GM12878 (cell line): ENCODE results near the gene LIN54. TPM values are rescaled to one million over a fixed set of nuclear protein-coding genes. Genes with fewer than 3 reads are reported as not detected.
A peak's percentile ranks its signal among the peaks of the same experiment; 100 is the strongest.

Experiments
- ATAC-seq: fragments of 200-7000 bp; cut with Tn5 transposase; 3 replicates; pipeline ENCODE4 v1.9.1; 2020; ENCODE audit warnings: mild to moderate bottlenecking, moderate library complexity
- BruUV-seq: library from RNA; stranded (reverse); fragments of 400-500 nt; replicated peaks from 2 replicates; lab custom pipeline; 2021; lab: Mats Ljungman, UMichigan
- CTCF ChIA-PET: fragments of 300-600 bp; sonication (Branson Sonifier 250); formaldehyde crosslinking; extraction: SDS; loops from one replicate; lab custom pipeline; 2021; ENCODE audit warnings: inconsistent platforms; lab: Yijun Ruan, JAX
- POLR2A ChIA-PET: fragments of 350-600 bp; formaldehyde crosslinking; extraction: SDS; loops from one replicate; lab custom pipeline; 2021; ENCODE audit warnings: inconsistent platforms; lab: Charles Lee
- RAD21 ChIA-PET: fragments of 300-600 bp; sonication (Branson Sonifier 250); formaldehyde crosslinking; loops from one replicate; lab custom pipeline; 2023; ENCODE audit warnings: antibody characterized with exemption; ENCODE audit not compliant: unreplicated experiment; lab: Charles Lee
- SMC1A ChIA-PET: fragments of 300-600 bp; sonication (Branson Sonifier 250); formaldehyde crosslinking; loops from one replicate; lab custom pipeline; 2023; ENCODE audit not compliant: unreplicated experiment, uncharacterized antibody; lab: Charles Lee
- DNase-seq: peaks from one replicate; pipeline ENCODE4 v3.0.0-alpha.2; 2011; ENCODE audit warnings: low read depth, low spot score
- FAIRE-seq: peaks from 3 replicates; lab custom pipeline; 2011; peaks lifted over from hg19 to GRCh38; lab: Jason Lieb, UNC
- H2AFZ ChIP-seq: 2 replicates; pipeline ENCODE4 v1.6.0; 2011; ENCODE audit warnings: low read depth, low read length, control low read depth; ENCODE audit not compliant: control insufficient read depth
- H3K27ac ChIP-seq: 2 replicates; pipeline ENCODE4 v1.5.1; 2011; ENCODE audit warnings: control low read depth; ENCODE audit not compliant: control insufficient read depth, insufficient read depth
- H3K27me3 ChIP-seq, 2 experiments: replicated peaks in 1 of 2; 2 replicates each; pipeline versions ENCODE4 v1.6.0 to v1.6.1; 2011; ENCODE audit warnings: low read length in 1 of 2; ENCODE audit not compliant: control insufficient read depth in 2 of 2, insufficient read depth in 2 of 2
- H3K36me3 ChIP-seq, 2 experiments: 2 replicates each; pipeline ENCODE4 v1.5.1; 2011; ENCODE audit warnings: low read length in 1 of 2; ENCODE audit not compliant: control insufficient read depth in 2 of 2, insufficient read depth in 2 of 2
- H3K4me1 ChIP-seq: 2 replicates; pipeline ENCODE4 v1.6.1; 2011; ENCODE audit warnings: mild to moderate bottlenecking, low read length, moderate library complexity, mixed read lengths; ENCODE audit not compliant: control insufficient read depth, insufficient read depth
- H3K4me2 ChIP-seq: 2 replicates; pipeline ENCODE4 v1.6.0; 2011; ENCODE audit warnings: control low read depth; ENCODE audit not compliant: control insufficient read depth, insufficient read depth
- H3K4me3 ChIP-seq: fragments of 200-600 bp; sonication (generic); 2 replicates; pipeline ENCODE4 v1.5.1; 2016
- H3K79me2 ChIP-seq: 2 replicates; pipeline ENCODE4 v1.6.0; 2011; ENCODE audit warnings: low read length; ENCODE audit not compliant: control insufficient read depth, insufficient read depth
- H3K9ac ChIP-seq: 2 replicates; pipeline ENCODE4 v1.8.0; 2011; ENCODE audit warnings: low read length, control low read depth, mixed read lengths; ENCODE audit not compliant: control insufficient read depth, insufficient read depth
- H3K9me3 ChIP-seq: replicated peaks from 3 replicates; pipeline ENCODE4 v1.5.1; 2011; ENCODE audit warnings: mild to moderate bottlenecking, low read length; ENCODE audit not compliant: control insufficient read depth, insufficient read depth
- H4K20me1 ChIP-seq: 2 replicates; pipeline ENCODE4 v1.6.0; 2011; ENCODE audit not compliant: control insufficient read depth, insufficient read depth
- CBX3 ChIP-seq: fragments of 200-600 bp; sonication (generic); IDR thresholded peaks from 2 replicates; pipeline ENCODE4 v1.6.1; 2016; ENCODE audit warnings: low read depth, borderline replicate concordance
- CHD1 ChIP-seq: IDR thresholded peaks from 2 replicates; pipeline ENCODE4 v1.6.1; 2012; ENCODE audit warnings: low read depth, low read length, improper control_type of control experiment
- CTCF ChIP-seq, 3 experiments: IDR thresholded peaks in 2 of 3; conservative IDR thresholded peaks in 1 of 3; 2 replicates each; pipeline ENCODE4 v1.5.1; 2011; ENCODE audit warnings: low read depth in 3 of 3, low read length in 3 of 3, mild to moderate bottlenecking in 3 of 3, control low read depth in 2 of 3, moderate library complexity in 2 of 3, inconsistent platforms in 1 of 3, mixed read lengths in 1 of 3; ENCODE audit not compliant: control insufficient read depth in 2 of 3, insufficient read depth in 1 of 3; ENCODE audit errors: extremely low read depth in 1 of 3
- EP300 ChIP-seq, 2 experiments: fragments of 150-350 bp in 1 of 2; IDR thresholded peaks; 2 replicates each; pipeline ENCODE4 v1.6.1; 2011 to 2012; ENCODE audit warnings: low read depth in 2 of 2, low read length in 2 of 2, borderline replicate concordance in 1 of 2, improper control_type of control experiment in 1 of 2, inconsistent platforms in 1 of 2; ENCODE audit not compliant: control insufficient read depth in 1 of 2
- FOS ChIP-seq: IDR thresholded peaks from 3 replicates; pipeline ENCODE4 v1.6.1; 2011; ENCODE audit warnings: borderline replicate concordance; ENCODE audit not compliant: insufficient read length; ENCODE audit errors: extremely low read depth
- KDM1A ChIP-seq: fragments of 200-600 bp; sonication (generic); IDR thresholded peaks from 2 replicates; pipeline ENCODE4 v1.6.1; 2016; ENCODE audit warnings: borderline replicate concordance
- NKRF ChIP-seq: fragments of 450-650 bp; conservative IDR thresholded peaks from 2 replicates; pipeline ENCODE4 v1.6.1; 2017; ENCODE audit warnings: mild to moderate bottlenecking, moderate library complexity
- POLR2A ChIP-seq: IDR thresholded peaks from 2 replicates; pipeline ENCODE4 v1.6.1; 2011; ENCODE audit warnings: low read depth, mild to moderate bottlenecking, low read length
- RCOR1 ChIP-seq: conservative IDR thresholded peaks from 2 replicates; pipeline ENCODE4 v1.6.1; 2012; ENCODE audit warnings: low read depth, low read length, improper control_type of control experiment
- RELB ChIP-seq: fragments of 450-650 bp; IDR thresholded peaks from 2 replicates; pipeline ENCODE4 v1.6.1; 2017; ENCODE audit warnings: low read depth, mild to moderate bottlenecking, moderate library complexity
- SIX5 ChIP-seq: IDR thresholded peaks from 2 replicates; pipeline ENCODE4 v1.6.1; 2011; ENCODE audit warnings: mild to moderate bottlenecking, low read depth, low read length, moderate library complexity; ENCODE audit not compliant: severe bottlenecking
- SKIL ChIP-seq: fragments of 450-650 bp; IDR thresholded peaks from 2 replicates; pipeline ENCODE4 v1.6.1; 2017; ENCODE audit warnings: mild to moderate bottlenecking, low read depth, inconsistent platforms; ENCODE audit not compliant: poor library complexity, severe bottlenecking
- SMARCA5 ChIP-seq: fragments of 450-650 bp; IDR thresholded peaks from 2 replicates; pipeline ENCODE4 v1.6.1; 2017; ENCODE audit warnings: mild to moderate bottlenecking
- STAT1 ChIP-seq: fragments of 450-650 bp; conservative IDR thresholded peaks from 2 replicates; pipeline ENCODE4 v1.6.1; 2014; ENCODE audit warnings: antibody characterized with exemption, mild to moderate bottlenecking
- ZSCAN29 ChIP-seq: fragments of 450-650 bp; IDR thresholded peaks from 2 replicates; pipeline ENCODE4 v1.6.1; 2017; ENCODE audit warnings: mild to moderate bottlenecking, moderate library complexity
- WGBS: methylation state at CpG from one replicate; pipeline ENCODE4 v1.1.6; 2016; ENCODE audit warnings: low lambda C conversion rate; ENCODE audit not compliant: insufficient replicate concordance, insufficient coverage; ENCODE audit errors: missing lambda C conversion rate; 5-methylcytosine and 5-hydroxymethylcytosine counted together
- in situ Hi-C: fragments of 300-500 bp; cut with MboI; formaldehyde crosslinking; loops from 9 replicates; pipeline ENCODE4 v1.14.3; 2018; ENCODE audit warnings: mixed read lengths
- intact Hi-C: fragments of 100-400 bp; cut with micrococcal nuclease; formaldehyde crosslinking; loops from one replicate; pipeline ENCODE4 v1.14.2; 2022; ENCODE audit not compliant: unreplicated experiment
- polyA plus RNA-seq, 11 experiments: library from polyadenylated mRNA; depleted of rRNA in 4 of 11; unstranded in 6 of 11; stranded (reverse) in 5 of 11; fragments of >200 nt; fragmentation: Nextera tagmentation in 4 of 11; fragmentation: Illumina TruSeq in 1 of 11; extraction: Ambion mirVana in 4 of 11; extraction: Trizol in 1 of 11; gene quantifications; 1 replicate in 1 of 11; 2 replicates in 10 of 11; pipeline versions ENCODE4 v1.2.1 to v1.2.3, GENCODE V29; 2011 to 2016; ENCODE audit warnings: inconsistent platforms in 2 of 11, missing spikeins in 2 of 11, low read depth in 1 of 11
- total RNA-seq, 4 experiments: library from RNA; depleted of rRNA in 3 of 4; stranded (reverse); fragments of >200 nt in 3 of 4; fragmentation: Illumina TruSeq in 1 of 4; extraction: Trizol in 1 of 4; gene quantifications; 2 replicates each; pipeline versions ENCODE4 v1.2.1 to v1.2.3, GENCODE V29; 2013 to 2021

LIN54 gene
- total and polyA plus RNA-seq, 10 of the 15 experiments (the other 5 are each of a cell fraction or from before 2014, with no cell fraction given) = 1.5 to 20.4 (median 12.2) TPM

- Histone ChIP-seq H3K36me3 (peaks cover 0 to 6% of the 10 kb centered on the region in 2 experiments; a peak in 2 of 4 replicates), H3K4me3 (peak overlapping the region; percentile 90), H3K79me2 (peaks cover 66% of the 10 kb centered on the region), H3K9me3 (no peaks in the 10 kb centered on the region), H3K27ac (no peak overlapping the region), H3K4me1 (peaks cover 3% of the 10 kb centered on the region; the same call in 1 of the 2 replicates), H3K27me3 (no peaks in the 10 kb centered on the region), H2AFZ (no peak overlapping the region), H4K20me1 (no peaks in the 10 kb centered on the region), H3K4me2 (peak overlapping the region; percentile 31), H3K9ac (no peak overlapping the region; the same call in 1 of the 2 replicates)
- SMC1A ChIA-PET = interaction anchor here (0.7 to 2.3 kb wide), 11 partner anchors 8 to 393 kb away, joined by 3 to 15 read pairs (median 3); partner anchors contain the start of genes COPS4, LIN54 and THAP9
- no TSS peak for BruUV-seq
- ATAC-seq (no peak), FAIRE-seq (no peak), DNase-seq (no peak)
- 99% methylated on average over 6 of the region's 6 CpGs for WGBS
- CTCF ChIA-PET = interaction anchor here (0.9 to 2.2 kb wide), 3 partner anchors 10 to 23 kb away, joined by 3 to 17 read pairs (median 3); no protein-coding TSS in a partner anchor
- RAD21 ChIA-PET = interaction anchor here (0.7 to 1.8 kb wide), 7 partner anchors 10 to 122 kb away, joined by 3 to 10 read pairs (median 3); no protein-coding TSS in a partner anchor
- in situ Hi-C loops = no loop called here
- intact Hi-C loops = no loop called here
- POLR2A ChIA-PET = interaction anchor here (0.6 to 3.0 kb wide), 8 partner anchors 11 to 430 kb away, joined by 4 to 26 read pairs (median 6); partner anchors contain the start of gene THAP9
- no peak for TF ChIP-seq SMARCA5
- no peak for TF ChIP-seq CBX3
- TF ChIP-seq RCOR1 = no peak
- TF ChIP-seq SKIL = no peak
- no peak for TF ChIP-seq KDM1A
- no peak for TF ChIP-seq FOS
- no peak for TF ChIP-seq SIX5
- TF ChIP-seq POLR2A = no peak
- TF ChIP-seq STAT1 = no peak
- TF ChIP-seq CHD1 = no peak
- TF ChIP-seq NKRF = no peak
- no peak for TF ChIP-seq ZSCAN29
- TF ChIP-seq RELB = no peak
- no peak for TF ChIP-seq CTCF (IDR thresholded peaks at IDR 0.05 in 2 of 3, conservative IDR thresholded peaks at IDR 0.05 in 1 of 3; ENCODE audit: control insufficient read depth in 2 of 3, extremely low read depth in 1 of 3, insufficient read depth in 1 of 3, low read depth in 3 of 3, low read length in 3 of 3)
- TF ChIP-seq EP300 (IDR thresholded peaks at IDR 0.05; ENCODE audit: borderline replicate concordance in 1 of 2, control insufficient read depth in 1 of 2, low read depth in 2 of 2, low read length in 2 of 2) = no peak
Observed at GRCh38 chr4:82889287-82889686, 121.3 kb downstream of the LIN54 start.
